ENCODE measurements around the gene MGAT3. TPM values are rescaled to one million over a fixed set of nuclear protein-coding genes. Genes with fewer than 3 reads are reported as not detected.

Gene MGAT3
- total and polyA plus RNA-seq, 2 of the 13 experiments (the other 11 are each of a cell fraction or from before 2014, with no cell fraction given): 0.11 to 0.15 TPM

GRCh38 chr22:39534092-39534506, 77.3 kb downstream of the MGAT3 start:
- H3K9ac ChIP-seq (ENCODE audit: insufficient read depth, low read depth, low read length): peak overlapping the region; percentile 57
- no peaks in the 10 kb centered on the region for H3K9me3 ChIP-seq (ENCODE audit: low read length)
- intact Hi-C loops (cut with micrococcal nuclease; ENCODE audit: unreplicated experiment): loop anchor here (2.0 kb wide), 1 partner anchor 503 kb away; no protein-coding TSS in a partner anchor
- H3K27me3 ChIP-seq (ENCODE audit: control insufficient read depth in 1 of 2, insufficient read depth in 2 of 2, low read length in 2 of 2): peaks cover 0 to 14% of the 10 kb centered on the region in 2 experiments; a peak in 3 of 5 replicates
- no TSS peak for BruUV-seq (replicated peaks)
- DNase-seq (ENCODE audit: low spot score) (peak; percentile 73), ATAC-seq (peak; percentile 62), FAIRE-seq (no peak)
- H3K36me3 ChIP-seq (replicated peaks in 1 of 2; ENCODE audit: control insufficient read depth in 1 of 2, insufficient read depth in 2 of 2, low read length in 2 of 2): peaks cover 2 to 8% of the 10 kb centered on the region in 2 experiments; a peak in 3 of 5 replicates
- peaks cover 52% of the 10 kb centered on the region for H3K4me1 ChIP-seq (ENCODE audit: insufficient read depth, low read length)
- in situ Hi-C loops (cut with HindIII; ENCODE audit: extremely low pct_ligation_motif_present, low pct_unique_long_range_greater_than_20kb): no loop called here
- peak overlapping the region; percentile 92 for H2AFZ ChIP-seq (ENCODE audit: low read length)
- WGBS (ENCODE audit: low lambda C conversion rate): 16% methylated on average over 5 of the region's 12 CpGs
- H4K20me1 ChIP-seq (ENCODE audit: insufficient read depth, low read length): peaks cover 6% of the 10 kb centered on the region
- peaks cover 18% of the 10 kb centered on the region for H3K79me2 ChIP-seq (ENCODE audit: insufficient read depth, low read length)
- POLR2A ChIA-PET: interaction anchor here (1.0 to 4.1 kb wide), 10 partner anchors 11 to 510 kb away, joined by 3 to 15 read pairs (median 8); partner anchors contain the start of genes ATF4, MIEF1 and RPL3
- H3K27ac ChIP-seq (ENCODE audit: extremely low read length, insufficient read depth, low read length): peak overlapping the region; percentile 56
- H3K4me3 ChIP-seq (replicated peaks in 1 of 3; ENCODE audit: insufficient read depth in 1 of 3, low read depth in 2 of 3, low read length in 3 of 3): peak overlapping the region; percentile 55 to 77 (median 59)
- CTCF ChIA-PET (ENCODE audit: low intra/inter-chr PET ratio, low total read pairs): interaction anchor here (0.7 to 4.0 kb wide), 5 partner anchors 38 to 815 kb away, joined by 3 to 21 read pairs (median 8); no protein-coding TSS in a partner anchor
- H3K4me2 ChIP-seq (ENCODE audit: low read depth, low read length): peak overlapping the region; percentile 95
- TF ChIP-seq, protein P1, sequence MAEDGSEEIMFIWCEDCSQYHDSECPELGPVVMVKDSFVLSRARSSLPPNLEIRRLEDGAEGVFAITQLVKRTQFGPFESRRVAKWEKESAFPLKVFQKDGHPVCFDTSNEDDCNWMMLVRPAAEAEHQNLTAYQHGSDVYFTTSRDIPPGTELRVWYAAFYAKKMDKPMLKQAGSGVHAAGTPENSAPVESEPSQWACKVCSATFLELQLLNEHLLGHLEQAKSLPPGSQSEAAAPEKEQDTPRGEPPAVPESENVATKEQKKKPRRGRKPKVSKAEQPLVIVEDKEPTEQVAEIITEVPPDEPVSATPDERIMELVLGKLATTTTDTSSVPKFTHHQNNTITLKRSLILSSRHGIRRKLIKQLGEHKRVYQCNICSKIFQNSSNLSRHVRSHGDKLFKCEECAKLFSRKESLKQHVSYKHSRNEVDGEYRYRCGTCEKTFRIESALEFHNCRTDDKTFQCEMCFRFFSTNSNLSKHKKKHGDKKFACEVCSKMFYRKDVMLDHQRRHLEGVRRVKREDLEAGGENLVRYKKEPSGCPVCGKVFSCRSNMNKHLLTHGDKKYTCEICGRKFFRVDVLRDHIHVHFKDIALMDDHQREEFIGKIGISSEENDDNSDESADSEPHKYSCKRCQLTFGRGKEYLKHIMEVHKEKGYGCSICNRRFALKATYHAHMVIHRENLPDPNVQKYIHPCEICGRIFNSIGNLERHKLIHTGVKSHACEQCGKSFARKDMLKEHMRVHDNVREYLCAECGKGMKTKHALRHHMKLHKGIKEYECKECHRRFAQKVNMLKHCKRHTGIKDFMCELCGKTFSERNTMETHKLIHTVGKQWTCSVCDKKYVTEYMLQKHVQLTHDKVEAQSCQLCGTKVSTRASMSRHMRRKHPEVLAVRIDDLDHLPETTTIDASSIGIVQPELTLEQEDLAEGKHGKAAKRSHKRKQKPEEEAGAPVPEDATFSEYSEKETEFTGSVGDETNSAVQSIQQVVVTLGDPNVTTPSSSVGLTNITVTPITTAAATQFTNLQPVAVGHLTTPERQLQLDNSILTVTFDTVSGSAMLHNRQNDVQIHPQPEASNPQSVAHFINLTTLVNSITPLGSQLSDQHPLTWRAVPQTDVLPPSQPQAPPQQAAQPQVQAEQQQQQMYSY (CRISPR knock-in tag; IDR thresholded peaks at IDR 0.05): no peak; the same call in 1 of the 2 replicates
- TF ChIP-seq, protein P2, sequence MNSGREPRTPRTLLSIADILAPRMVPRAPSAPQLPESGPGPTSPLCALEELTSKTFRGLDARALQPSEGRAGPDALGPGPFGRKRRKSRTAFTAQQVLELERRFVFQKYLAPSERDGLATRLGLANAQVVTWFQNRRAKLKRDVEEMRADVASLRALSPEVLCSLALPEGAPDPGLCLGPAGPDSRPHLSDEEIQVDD (CRISPR knock-in tag; IDR thresholded peaks at IDR 0.05; ENCODE audit: borderline replicate concordance): no peak
- TF ChIP-seq NBN (conservative IDR thresholded peaks at IDR 0.05) (no peak), ZNF7 (CRISPR knock-in tag; IDR thresholded peaks at IDR 0.05) (no peak), GABPB1 (CRISPR knock-in tag; IDR thresholded peaks at IDR 0.05) (peak; percentile 47; the same call in 1 of the 2 replicates), ETV5 (CRISPR knock-in tag; IDR thresholded peaks at IDR 0.05; ENCODE audit: borderline replicate concordance) (no peak; the same call in 1 of the 2 replicates), ZNF687 (CRISPR knock-in tag; IDR thresholded peaks at IDR 0.05) (peak; percentile 82), KAT2B (IDR thresholded peaks at IDR 0.05; ENCODE audit: borderline replicate concordance, low read depth, low read length) (no peak), ZNF24 (IDR thresholded peaks at IDR 0.05) (no peak), NR3C1 (CRISPR knock-in tag; IDR thresholded peaks at IDR 0.05) (no peak)
- TF ChIP-seq, protein P3, sequence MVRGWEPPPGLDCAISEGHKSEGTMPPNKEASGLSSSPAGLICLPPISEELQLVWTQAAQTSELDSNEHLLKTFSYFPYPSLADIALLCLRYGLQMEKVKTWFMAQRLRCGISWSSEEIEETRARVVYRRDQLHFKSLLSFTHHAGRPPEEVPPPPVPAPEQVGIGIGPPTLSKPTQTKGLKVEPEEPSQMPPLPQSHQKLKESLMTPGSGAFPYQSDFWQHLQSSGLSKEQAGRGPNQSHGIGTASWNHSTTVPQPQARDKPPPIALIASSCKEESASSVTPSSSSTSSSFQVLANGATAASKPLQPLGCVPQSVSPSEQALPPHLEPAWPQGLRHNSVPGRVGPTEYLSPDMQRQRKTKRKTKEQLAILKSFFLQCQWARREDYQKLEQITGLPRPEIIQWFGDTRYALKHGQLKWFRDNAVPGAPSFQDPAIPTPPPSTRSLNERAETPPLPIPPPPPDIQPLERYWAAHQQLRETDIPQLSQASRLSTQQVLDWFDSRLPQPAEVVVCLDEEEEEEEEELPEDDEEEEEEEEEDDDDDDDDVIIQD (CRISPR knock-in tag; IDR thresholded peaks at IDR 0.05; ENCODE audit: low read depth): no peak
- TF ChIP-seq, protein P4, sequence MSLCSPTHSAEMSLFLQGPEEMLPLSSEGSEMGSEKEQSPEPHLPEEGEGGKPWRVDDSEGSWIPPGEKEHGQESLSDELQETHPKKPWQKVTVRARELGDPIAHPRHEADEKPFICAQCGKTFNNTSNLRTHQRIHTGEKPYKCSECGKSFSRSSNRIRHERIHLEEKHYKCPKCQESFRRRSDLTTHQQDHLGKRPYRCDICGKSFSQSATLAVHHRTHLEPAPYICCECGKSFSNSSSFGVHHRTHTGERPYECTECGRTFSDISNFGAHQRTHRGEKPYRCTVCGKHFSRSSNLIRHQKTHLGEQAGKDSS (CRISPR knock-in tag; IDR thresholded peaks at IDR 0.05; ENCODE audit: borderline replicate concordance, low read depth): no peak; the same call in 1 of the 2 replicates
